GM19025 (cell line): Measurements from ENCODE around the gene MAPK1.
"Not testable (repeated sequence)": the region's sequence is repeated elsewhere in the genome, so short reads cannot be mapped to it uniquely, and the experiment has no call there.

Source experiments
- ATAC-seq: cut with Tn5 transposase; IDR thresholded peaks from one replicate; pipeline ENCODE4 v1.9.1; 2021; ENCODE audit warnings: mild to moderate bottlenecking, low read depth, moderate library complexity; ENCODE audit not compliant: unreplicated experiment

MAPK1 gene

DNA sequence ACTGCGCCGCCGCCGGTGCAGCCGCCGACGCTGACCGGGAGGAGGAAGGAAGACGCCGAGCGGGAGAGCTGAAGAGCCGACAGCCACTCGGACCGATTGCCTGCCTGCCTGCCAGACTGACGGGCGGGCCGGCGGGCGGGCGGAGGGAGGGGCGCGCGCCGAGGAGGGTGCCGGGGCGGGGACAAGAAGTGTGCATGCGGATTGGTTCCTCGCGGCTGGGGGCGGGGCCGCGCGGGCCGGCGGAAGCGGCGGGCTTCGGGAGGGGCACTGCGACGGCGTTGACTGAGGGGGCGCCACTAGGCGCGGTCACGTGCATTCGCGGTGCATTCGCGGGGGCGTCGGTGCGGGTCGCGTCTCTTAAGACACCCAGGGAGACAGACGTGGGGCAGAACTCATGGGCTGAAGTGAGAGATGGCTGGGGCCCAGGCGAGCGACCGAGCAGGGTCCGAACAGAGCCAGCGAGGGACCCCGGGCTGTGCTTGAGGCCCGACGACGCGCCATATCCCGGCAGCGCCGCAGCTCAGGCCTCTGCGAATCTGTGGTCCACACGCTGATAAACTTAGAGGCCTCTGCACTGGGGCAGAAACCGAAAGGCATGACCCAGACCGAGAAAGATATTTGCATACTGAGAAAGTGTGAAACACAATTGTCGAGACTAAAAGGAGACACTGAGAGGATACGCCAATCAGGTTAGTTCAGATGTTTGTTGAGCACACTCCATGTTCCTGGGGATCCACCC is at the start of gene MAPK1:
TSS of gene MAPK1 (minus strand) at position 118 of the 739 bp plus-strand sequence. CDS start 205 bp downstream, outside the sequence.
- ATAC-seq = peak; percentile 81

DNA sequence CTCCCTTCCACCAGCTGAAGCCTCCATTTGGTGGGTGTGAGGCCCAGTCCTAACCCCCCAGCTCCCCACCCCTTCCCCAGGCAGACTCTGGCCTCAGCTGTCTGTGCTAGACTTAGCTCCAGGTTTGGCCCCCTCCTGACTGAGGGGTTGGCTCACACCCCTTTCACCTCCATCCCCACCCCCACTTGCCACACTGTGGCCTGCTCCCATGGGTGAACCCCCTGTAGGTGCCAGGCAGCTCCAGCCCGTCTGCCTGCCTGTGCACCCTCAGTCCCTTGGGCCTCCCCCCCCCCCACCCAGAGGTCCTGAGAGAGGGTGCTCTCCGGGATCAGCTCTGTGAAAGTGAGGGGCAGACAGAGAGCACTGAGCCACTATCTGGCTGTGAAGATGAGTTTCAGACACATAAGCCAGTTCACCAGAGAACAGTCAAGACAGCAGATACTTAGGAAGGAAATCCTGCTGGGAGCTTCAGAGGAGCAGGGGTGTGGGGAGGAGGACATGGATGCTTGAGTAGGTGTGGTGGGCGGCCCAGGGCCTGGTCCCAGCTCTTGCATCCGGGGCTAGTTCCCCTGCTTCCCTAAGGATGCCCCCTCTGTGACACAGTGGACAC is 49.0 kb upstream of the MAPK1 start:
- no peak for ATAC-seq

DNA sequence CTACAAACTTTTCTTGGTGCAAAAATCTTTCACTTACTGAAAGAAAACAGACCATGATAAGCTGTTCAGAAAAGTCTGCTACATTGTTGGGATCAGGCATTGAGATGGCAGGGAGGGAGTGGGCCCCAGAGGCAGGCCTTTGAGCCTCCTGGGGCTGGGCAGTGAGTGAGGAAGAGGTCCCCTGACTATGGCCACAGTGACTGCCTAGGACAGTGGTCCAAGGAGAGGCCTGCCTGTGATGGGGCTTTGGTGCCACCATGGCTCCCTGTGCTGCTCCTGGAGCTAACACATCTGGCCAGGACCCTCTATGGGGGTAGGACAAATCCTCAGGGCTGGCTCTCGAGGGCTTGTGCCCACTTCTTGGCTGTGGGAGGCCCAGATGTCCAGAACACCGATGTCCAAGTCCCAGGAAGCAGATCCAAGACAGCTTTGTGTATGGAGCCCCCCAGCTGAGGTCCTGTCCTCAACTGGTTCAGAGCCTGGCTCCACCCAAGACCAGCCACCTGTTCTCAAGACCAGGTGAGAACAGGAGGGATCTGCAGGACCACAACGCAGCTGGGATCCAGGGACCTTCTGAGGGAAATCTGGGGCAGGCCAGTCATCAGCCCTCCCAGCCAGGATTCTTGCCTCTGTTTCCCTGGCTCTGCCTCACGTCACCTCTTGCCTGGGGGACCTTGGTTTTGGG is 48.3 kb upstream of the MAPK1 start:
- ATAC-seq = no peak

DNA sequence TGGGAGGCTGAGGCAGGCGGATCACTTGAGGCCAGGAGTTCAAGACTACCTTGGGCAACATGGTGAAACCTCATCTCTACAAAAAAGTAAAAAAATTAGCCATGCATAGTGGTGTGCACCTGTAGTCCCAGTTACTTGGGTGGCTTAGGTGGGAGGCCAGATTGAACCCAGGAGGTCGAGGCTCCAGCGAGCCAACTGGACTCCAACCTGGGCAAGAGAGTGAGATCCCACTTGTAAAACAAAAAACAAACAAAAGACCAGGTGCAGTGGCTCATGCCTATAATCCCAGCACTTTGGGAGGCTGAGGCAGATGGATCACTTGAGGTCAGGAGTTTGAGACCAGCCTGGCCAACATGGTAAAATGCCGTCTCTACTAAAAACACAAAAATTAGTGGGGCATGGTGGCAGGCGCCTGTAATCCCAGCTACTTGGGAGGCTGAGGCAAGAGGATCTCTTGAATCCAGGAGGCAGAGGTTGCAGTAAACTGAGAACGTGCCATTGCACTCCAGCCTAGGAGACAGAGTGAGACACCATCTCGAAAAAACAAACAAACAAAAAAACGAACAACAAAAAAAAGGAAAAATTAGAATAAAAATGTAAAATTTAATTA is 46.7 kb upstream of the MAPK1 start:
- not testable (repeated sequence) for ATAC-seq

DNA sequence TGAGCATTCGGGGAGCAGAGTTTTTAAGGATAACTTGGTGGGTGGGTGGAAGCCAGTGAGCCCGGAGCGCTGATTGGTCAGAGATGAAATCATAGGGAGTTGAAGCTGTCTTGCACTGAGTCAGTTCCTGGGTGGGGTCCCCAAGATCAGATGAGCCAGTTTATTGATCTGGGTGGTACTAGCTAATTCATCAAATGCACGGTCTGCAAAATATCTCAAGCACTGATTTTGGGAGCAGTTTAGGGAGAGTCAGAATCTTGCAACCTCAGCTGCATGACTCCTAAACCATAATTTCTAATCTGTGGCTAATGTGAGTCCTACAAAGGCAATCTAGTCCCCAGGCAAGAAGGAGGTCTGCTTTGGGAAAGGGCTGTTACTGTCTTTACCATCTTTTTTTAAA is 42.9 kb upstream of the MAPK1 start:
- ATAC-seq = not testable (repeated sequence)

DNA sequence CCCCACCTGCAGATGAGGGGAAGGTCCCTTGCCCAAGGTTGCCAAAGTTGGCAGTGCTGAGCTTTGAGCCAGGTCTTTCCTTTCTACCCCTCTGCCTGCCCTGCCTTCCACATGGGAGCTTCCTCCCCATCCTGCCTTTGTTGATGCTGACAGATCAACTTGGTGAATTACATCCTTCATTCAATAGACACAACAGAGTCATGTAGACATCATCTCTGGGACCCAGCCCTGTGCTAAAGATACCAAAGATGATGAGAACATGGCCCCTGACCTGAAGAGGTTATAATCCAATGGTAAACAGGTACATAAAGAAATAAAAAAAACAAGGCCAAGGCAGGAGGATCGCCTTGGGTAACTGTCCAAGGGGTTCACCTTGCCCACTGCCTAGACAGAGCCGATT is 42.4 kb upstream of the MAPK1 start:
- no peak for ATAC-seq

DNA sequence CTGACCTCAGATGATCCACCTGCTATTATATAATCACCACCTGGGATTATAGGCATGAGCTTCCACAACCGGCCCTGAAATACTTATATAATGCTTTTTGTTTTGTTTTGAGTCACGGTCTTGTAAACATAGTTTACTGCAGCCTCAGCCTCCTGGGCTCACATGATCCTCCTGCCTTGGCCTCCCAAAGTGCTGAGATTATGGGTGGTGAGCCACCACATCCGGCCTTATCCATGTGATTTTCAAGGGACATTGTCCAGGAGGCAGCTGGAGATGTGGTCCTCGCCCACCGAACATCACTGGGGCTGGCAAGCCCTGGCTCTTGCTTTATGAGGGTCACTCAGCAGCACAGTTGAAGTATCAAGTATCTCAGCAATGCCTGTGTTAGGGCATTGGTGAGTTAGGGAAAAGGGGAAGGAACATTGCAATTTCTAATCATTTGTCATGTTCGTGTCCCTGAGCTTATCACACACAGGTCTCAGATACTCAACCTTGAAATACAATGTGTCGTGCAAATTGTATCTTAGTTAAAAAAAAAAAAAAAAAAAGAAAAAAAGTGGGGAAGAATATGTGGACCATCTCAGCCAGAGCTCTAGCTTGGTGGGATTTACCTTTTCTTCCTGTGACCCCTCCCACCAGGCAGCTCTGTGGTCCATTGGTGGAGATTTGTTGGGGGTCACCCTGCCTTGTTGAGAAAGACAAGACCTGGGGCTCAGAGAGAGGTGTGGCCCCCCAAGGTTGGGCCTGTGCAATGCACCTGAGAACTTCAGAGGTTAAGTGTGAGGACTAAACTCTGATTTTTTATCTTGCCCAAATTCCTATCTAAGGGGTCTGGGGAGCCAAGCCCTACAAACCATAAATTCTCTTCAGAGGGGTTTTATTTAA is 40.4 kb upstream of the MAPK1 start:
- no peak for ATAC-seq

DNA sequence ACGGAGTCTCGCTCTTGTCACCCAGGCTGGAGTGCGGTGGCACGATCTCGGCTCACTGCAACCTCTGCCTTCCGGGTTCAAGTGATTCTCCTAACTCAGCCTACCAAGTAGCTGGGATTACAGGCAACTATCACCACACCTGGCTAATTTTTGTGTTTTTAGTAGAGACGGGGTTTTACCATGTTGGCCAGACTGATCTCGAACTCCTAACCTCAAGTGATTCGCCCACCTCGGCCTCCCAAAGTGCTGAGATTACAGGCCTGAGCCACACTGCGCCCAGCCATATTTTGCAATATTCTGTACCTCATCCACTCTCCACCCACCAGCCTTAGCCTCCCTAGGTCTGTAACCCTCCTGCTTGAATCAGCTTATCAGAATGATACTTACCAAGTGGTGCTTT is 37.8 kb upstream of the MAPK1 start:
- ATAC-seq = not testable (repeated sequence)

DNA sequence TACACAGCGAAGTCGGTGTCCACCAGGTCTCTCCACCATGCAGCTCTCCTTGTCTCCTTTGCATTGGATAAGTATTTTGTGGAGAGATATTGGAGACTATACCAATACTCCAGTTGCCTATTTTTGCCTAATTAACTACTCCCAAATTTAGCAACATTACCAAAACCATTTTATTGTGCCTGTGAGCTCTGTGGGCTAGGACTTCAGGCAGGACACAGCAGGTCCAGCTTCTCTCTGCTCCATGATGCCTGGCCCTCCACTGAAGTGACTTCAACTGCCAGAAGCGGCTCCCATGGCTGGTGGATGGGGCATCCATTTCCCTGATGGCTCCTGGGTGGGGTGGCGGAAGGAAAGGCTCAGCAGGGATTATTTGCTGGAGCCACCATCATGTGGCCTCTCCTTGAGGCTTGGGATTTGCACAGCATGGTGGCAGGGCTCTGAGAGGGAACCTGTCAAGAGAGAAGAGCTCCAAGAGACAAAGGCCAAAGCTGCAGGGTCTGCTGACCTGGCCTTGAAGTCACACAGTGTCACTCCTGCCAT is 36.9 kb upstream of the MAPK1 start:
- no peak for ATAC-seq

DNA sequence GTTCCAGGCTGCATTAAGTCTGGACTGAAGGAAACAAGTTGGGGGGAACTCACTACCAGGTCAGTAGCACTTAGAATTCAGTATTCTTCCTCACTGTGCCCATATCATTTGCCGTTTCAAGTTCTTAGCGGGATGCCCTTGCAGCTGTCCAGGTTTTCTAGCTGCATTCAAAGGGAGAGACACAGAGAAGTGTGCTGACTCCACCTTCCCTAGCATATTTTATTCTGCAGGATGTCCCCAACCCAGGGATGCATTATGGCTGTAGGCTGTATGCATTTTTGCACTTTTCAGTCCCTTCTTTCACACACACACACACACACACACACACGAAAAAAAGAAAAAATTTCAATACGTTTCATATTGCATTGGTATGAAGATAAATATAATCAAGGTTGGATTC is 35.8 kb upstream of the MAPK1 start:
- no peak for ATAC-seq

DNA sequence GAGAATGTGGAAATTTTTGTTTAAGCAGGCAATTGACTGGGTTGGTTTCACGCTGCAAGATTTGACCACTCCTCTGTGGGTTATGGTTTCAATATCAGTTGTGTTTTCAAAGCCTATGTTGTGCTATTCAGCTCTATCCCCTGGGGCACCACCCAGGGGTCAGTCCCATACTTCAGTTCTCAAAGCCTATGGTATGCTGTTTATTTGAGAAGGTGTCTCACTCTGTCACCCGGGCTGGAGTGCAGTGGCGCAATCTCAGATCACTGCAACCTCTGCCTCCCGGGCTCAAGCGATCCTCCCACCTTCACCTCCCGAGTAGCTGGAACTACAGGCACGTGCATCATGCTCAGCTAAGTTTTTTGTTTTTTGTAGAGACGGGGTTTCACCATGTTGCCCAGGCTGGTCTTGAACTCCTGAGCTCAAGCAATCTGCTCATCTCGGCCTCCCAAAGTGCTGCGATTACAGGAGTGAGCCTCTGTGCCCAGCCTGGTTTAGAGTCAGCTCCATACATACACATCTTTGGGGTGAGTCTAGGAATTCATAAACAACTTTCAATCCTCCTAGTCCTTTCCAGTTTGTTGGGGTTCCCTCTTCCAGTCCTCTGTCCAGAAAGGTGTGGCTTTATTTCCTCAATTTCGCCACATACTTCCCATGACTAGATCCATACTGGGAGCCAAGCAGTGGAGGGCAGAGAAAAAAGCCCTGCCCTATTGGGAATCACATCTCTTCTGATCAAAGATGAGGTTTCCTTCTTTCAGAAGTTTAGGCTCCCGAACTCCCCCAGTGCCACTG is 35.0 kb upstream of the MAPK1 start:
- ATAC-seq = no peak

DNA sequence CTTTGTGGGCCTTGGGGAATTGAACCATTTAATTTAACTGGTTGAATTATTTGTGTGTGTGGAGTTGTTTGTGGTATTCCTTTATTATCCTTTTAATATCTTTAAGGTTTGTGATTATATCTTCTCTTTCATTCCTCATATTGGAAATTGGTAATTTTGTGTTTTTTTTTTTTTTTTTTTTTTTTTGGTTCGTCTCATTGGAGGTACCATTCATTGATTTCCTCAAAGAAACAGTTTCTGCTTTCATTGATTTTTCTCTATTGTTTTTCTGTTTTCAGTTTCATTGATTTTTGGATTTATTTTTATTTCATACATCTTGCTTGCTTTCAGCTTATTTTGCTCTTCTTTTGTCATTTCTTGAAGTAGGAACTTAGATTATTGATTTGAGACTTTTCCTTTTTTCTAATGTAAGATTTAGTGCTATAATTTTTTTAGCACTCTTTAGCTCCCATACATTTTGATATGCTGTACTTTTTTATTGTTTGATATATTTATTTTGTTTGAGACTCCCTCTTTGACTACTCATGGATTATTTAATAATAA is 31.0 kb upstream of the MAPK1 start:
- no peak for ATAC-seq

DNA sequence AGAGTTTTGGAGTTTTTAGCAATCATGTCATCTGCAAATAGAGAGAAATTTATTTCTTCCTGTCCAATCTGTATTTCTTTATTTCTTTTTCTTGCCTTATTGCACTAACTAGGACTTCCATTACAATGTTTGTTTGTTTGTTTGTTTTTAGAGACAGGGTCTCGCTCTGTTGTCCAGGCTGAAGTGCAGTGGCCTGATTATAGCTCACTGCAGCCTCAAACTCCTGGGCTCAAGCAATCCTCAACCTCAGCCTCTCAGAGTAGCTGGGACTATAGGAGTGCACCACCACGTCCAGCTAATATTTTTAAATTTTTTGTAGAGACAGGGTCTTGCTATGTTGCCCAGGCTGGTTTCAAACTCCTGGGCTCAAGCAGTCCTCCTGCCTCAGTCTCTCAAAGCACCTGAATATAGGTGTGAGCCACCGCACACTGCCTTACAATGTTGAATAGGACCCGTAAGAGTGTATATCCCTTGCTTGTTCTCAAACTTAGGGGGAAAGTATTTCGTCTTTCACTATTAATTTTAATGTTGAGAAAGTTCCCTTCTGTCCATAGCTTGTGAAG is 29.6 kb upstream of the MAPK1 start:
- ATAC-seq = no peak

DNA sequence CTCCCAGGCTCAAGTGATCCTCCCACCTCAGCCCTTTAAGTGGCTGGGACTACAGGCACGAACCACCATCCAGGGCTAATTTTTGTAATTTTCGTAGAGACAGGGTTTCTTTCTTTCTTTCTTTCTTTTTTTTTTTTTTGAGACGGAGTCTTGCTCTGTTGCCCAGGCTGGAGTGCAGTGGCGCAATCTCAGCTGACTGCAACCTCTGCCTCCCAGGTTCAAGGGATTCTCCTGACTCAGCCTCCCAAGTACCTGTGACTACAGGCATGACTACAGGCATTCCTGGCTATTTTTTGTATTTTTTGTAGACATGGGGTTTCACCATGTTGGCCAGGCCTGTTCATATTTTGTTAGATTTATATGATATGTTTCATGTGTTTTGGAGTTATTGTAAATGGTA is 28.8 kb upstream of the MAPK1 start:
- ATAC-seq = not testable (repeated sequence)

DNA sequence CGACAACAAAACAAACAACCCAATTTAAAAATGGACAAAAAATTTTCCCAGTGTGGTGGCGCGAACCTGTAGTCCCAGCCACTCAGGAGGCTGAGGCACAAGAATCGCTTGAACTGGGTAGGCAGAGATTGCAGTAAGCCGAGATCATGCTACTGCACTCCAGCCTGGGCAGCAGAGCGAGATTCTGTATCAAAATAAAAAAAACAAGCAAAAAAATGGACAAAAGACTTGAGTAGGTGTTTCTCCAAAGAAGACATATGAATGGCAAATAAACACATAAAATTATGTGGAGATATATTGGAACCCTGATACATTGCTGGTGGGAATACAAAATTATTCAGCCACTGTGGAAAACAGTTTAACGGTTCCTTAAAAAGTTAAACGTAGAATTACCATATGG is 27.4 kb upstream of the MAPK1 start:
- ATAC-seq = no peak

DNA sequence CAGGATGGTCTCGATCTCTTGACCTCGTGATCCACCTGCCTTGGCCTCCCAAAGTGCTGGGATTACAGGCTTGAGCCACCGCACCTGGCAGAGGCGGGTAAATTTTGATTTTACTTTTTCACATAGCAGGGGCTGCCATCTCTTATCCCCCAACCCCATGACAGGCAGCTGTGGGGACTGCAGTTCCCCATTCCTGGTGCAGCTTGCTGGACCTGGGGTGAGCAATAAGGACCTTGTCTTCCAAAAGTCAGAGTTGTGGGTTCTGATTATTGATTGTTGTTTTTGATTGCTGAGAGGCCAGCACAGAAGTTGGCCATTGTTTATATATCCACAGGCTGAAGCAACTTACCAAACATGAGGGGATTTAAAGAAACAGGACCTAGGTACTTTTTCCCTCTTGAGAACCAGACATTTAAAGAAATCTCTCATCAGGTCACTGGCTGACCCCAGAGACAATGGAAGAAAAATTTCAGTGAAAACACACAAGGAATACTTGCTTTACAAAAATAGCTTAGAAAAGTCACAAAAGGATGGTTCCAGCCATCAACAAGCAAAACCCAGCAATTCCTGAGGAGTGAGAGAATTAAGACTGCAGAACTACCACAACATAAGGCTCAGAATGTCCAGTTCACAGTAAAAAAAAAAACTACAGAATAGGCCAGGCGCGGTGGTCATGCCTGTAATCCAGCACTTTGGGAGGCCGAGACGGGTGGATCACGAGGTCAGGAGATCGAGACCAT is 22.0 kb upstream of the MAPK1 start:
- no peak for ATAC-seq

DNA sequence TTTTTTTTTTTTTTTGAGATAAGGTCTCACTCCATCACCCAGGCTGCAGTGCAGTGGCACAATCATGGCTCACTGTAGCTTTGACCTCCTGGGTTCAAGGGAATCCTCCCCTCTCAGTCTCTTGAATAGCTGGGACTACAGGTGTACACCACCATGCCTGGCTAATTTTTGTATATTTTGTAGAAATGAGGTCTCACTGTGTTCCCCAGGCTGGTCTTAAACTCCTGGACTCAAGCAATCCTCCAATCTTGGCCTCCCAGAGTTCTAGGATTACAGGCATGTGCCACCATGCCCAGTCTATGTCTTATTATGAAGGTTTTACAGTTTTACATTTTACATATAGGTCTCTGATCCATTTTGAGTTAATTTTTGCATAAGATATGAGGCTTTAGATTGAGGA is 20.4 kb upstream of the MAPK1 start:
- ATAC-seq = no peak

DNA sequence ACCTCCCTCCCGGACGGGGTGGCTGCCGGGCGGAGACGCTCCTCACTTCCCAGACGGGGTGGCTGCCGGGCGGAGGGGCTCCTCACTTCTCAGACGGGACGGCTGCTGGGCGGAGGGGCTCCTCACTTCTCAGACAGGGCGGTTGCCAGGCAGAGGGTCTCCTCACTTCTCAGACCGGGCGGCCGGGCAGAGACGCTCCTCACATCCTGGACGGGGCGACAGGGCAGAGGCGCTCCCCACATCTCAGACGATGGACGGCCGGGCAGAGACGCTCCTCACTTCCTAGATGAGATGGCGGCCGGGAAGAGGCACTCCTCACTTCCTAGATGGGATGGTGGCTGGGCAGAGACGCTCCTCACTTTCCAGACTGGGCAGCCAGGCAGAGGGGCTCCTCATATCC is 16.5 kb upstream of the MAPK1 start:
- ATAC-seq = not testable (repeated sequence)
